Measurements from ENCODE around the gene KCNK18. TPM values are rescaled to one million over a fixed set of nuclear protein-coding genes. Genes with fewer than 3 reads are reported as not detected.

KCNK18 gene
- total and polyA plus RNA-seq, 10 of the 15 experiments (the other 5 are each of a cell fraction or from before 2014, with no cell fraction given) = not detected

- TF ChIP-seq, protein P1, sequence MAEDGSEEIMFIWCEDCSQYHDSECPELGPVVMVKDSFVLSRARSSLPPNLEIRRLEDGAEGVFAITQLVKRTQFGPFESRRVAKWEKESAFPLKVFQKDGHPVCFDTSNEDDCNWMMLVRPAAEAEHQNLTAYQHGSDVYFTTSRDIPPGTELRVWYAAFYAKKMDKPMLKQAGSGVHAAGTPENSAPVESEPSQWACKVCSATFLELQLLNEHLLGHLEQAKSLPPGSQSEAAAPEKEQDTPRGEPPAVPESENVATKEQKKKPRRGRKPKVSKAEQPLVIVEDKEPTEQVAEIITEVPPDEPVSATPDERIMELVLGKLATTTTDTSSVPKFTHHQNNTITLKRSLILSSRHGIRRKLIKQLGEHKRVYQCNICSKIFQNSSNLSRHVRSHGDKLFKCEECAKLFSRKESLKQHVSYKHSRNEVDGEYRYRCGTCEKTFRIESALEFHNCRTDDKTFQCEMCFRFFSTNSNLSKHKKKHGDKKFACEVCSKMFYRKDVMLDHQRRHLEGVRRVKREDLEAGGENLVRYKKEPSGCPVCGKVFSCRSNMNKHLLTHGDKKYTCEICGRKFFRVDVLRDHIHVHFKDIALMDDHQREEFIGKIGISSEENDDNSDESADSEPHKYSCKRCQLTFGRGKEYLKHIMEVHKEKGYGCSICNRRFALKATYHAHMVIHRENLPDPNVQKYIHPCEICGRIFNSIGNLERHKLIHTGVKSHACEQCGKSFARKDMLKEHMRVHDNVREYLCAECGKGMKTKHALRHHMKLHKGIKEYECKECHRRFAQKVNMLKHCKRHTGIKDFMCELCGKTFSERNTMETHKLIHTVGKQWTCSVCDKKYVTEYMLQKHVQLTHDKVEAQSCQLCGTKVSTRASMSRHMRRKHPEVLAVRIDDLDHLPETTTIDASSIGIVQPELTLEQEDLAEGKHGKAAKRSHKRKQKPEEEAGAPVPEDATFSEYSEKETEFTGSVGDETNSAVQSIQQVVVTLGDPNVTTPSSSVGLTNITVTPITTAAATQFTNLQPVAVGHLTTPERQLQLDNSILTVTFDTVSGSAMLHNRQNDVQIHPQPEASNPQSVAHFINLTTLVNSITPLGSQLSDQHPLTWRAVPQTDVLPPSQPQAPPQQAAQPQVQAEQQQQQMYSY (CRISPR knock-in tag; IDR thresholded peaks at IDR 0.05) = no peak
- TF ChIP-seq BHLHE40 (IDR thresholded peaks at IDR 0.05; ENCODE audit: borderline replicate concordance in 1 of 2, low read depth in 2 of 2, low read length in 1 of 2) = no peak
- TF ChIP-seq DPF2 (IDR thresholded peaks at IDR 0.05) = no peak
- TF ChIP-seq EED (IDR thresholded peaks at IDR 0.05; ENCODE audit: low read depth) = no peak
- TF ChIP-seq GATAD2B (conservative IDR thresholded peaks at IDR 0.05; ENCODE audit: low read depth) = no peak
- no peak for TF ChIP-seq KDM1A (IDR thresholded peaks at IDR 0.05; ENCODE audit: borderline replicate concordance)
- TF ChIP-seq MYB (IDR thresholded peaks at IDR 0.05; ENCODE audit: borderline replicate concordance, low read depth, low read length) = no peak
- TF ChIP-seq, protein P2, sequence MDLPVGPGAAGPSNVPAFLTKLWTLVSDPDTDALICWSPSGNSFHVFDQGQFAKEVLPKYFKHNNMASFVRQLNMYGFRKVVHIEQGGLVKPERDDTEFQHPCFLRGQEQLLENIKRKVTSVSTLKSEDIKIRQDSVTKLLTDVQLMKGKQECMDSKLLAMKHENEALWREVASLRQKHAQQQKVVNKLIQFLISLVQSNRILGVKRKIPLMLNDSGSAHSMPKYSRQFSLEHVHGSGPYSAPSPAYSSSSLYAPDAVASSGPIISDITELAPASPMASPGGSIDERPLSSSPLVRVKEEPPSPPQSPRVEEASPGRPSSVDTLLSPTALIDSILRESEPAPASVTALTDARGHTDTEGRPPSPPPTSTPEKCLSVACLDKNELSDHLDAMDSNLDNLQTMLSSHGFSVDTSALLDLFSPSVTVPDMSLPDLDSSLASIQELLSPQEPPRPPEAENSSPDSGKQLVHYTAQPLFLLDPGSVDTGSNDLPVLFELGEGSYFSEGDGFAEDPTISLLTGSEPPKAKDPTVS (IDR thresholded peaks at IDR 0.05; ENCODE audit: low read depth, low read length) = no peak
- TF ChIP-seq MTA3 (IDR thresholded peaks at IDR 0.05; ENCODE audit: borderline replicate concordance, low read length) = no peak
- no peak for TF ChIP-seq TBL1XR1 (IDR thresholded peaks at IDR 0.05; ENCODE audit: low read depth, low read length)
These were observed 56.6 kb downstream of the KCNK18 start (continued) for GRCh38 chr10:117253908-117254307.

All from GM12878 (cell line).